ENCODE measurements around the gene LSS. TPM values are rescaled to one million over a fixed set of nuclear protein-coding genes. Genes with fewer than 3 reads are reported as not detected.

Gene LSS
- total and polyA plus RNA-seq, 2 of the 4 experiments (the other 2 are of a cell fraction), result 43.4 to 58.1 TPM

- Histone ChIP-seq H3K27me3 (ENCODE audit: control insufficient read depth, insufficient read depth, low read length) (no peaks in the 10 kb centered on the region), H2BK5ac (ENCODE audit: low read depth, low read length, poor library complexity, severe bottlenecking) (no peak overlapping the region), H2AK9ac (replicated peaks; ENCODE audit: low read depth, low read length, poor library complexity) (no peak overlapping the region), H3K14ac (replicated peaks; ENCODE audit: low read depth, low read length) (no peak overlapping the region), H3K56ac (ENCODE audit: extremely low read depth, insufficient read depth, low read length) (no peak overlapping the region), H3K36me3 (ENCODE audit: control insufficient read depth, insufficient read depth, low read length) (no peaks in the 10 kb centered on the region), H3K4ac (ENCODE audit: low read depth, low read length) (no peak overlapping the region), H3K9me3 (ENCODE audit: control insufficient read depth, insufficient read depth, low read length) (no peaks in the 10 kb centered on the region), H3K79me1 (ENCODE audit: low read depth in 1 of 2, low read length in 2 of 2) (no peaks in the 10 kb centered on the region), H4K20me1 (ENCODE audit: insufficient read depth, low read length) (no peaks in the 10 kb centered on the region), H3K27ac (ENCODE audit: insufficient read depth, low read length) (no peak overlapping the region), H3K9ac (ENCODE audit: low read depth, low read length) (no peak overlapping the region), H3K9me1 (ENCODE audit: insufficient read depth, low read length) (no peaks in the 10 kb centered on the region), H3K4me3 (ENCODE audit: insufficient read depth, low read depth, low read length) (no peak overlapping the region), H3K18ac (ENCODE audit: low read depth, low read length) (no peak overlapping the region), H2BK120ac (ENCODE audit: low read depth, low read length) (no peak overlapping the region), H2BK20ac (ENCODE audit: low read depth, low read length) (no peak overlapping the region), H3K23ac (ENCODE audit: low read depth, low read length) (no peak overlapping the region), H4K91ac (ENCODE audit: insufficient read depth, low read depth, low read length) (no peak overlapping the region), H4K5ac (ENCODE audit: low read depth, low read length) (no peak overlapping the region), H3K4me2 (ENCODE audit: low read depth, low read length) (no peak overlapping the region), H4K8ac (ENCODE audit: low read depth in 2 of 2, low read length in 2 of 2) (no peak overlapping the region), H2BK15ac (ENCODE audit: low read depth, low read length) (no peak overlapping the region), H2AFZ (replicated peaks; ENCODE audit: low read length, poor library complexity) (no peak overlapping the region), H2AK5ac (ENCODE audit: low read depth, low read length) (no peak overlapping the region), H3K4me1 (ENCODE audit: control insufficient read depth, insufficient read depth, low read length) (peaks cover 2% of the 10 kb centered on the region)
- DNase-seq (no peak), ATAC-seq (ENCODE audit: low read depth) (no peak)
- BruUV-seq (replicated peaks), result no TSS peak
- CTCF ChIA-PET, result no interaction called here
- 82% methylated on average over 13 of the region's 19 CpGs; no CpG with 5 or more reads in 1 of the 2 experiments for WGBS, 2 experiments (ENCODE audit: extremely low coverage in 2 of 2, insufficient read length in 1 of 2)
- TF ChIP-seq POLR2A (IDR thresholded peaks at IDR 0.05; ENCODE audit: low read depth, low read length) (no peak), RFX5 (IDR thresholded peaks at IDR 0.05; ENCODE audit: low read depth, low read length) (no peak), CHD1 (IDR thresholded peaks at IDR 0.05; ENCODE audit: low read depth, low read length) (no peak), MAZ (IDR thresholded peaks at IDR 0.05; ENCODE audit: borderline replicate concordance, low read depth, low read length) (no peak), CEBPB (IDR thresholded peaks at IDR 0.05; ENCODE audit: low read depth, low read length) (no peak), MAFK (IDR thresholded peaks at IDR 0.05; ENCODE audit: low read depth, low read length) (no peak)
- TF ChIP-seq, protein P1, sequence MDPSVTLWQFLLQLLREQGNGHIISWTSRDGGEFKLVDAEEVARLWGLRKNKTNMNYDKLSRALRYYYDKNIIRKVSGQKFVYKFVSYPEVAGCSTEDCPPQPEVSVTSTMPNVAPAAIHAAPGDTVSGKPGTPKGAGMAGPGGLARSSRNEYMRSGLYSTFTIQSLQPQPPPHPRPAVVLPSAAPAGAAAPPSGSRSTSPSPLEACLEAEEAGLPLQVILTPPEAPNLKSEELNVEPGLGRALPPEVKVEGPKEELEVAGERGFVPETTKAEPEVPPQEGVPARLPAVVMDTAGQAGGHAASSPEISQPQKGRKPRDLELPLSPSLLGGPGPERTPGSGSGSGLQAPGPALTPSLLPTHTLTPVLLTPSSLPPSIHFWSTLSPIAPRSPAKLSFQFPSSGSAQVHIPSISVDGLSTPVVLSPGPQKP (IDR thresholded peaks at IDR 0.05; ENCODE audit: borderline replicate concordance, low read depth, low read length), result no peak
- TF ChIP-seq, protein P2, sequence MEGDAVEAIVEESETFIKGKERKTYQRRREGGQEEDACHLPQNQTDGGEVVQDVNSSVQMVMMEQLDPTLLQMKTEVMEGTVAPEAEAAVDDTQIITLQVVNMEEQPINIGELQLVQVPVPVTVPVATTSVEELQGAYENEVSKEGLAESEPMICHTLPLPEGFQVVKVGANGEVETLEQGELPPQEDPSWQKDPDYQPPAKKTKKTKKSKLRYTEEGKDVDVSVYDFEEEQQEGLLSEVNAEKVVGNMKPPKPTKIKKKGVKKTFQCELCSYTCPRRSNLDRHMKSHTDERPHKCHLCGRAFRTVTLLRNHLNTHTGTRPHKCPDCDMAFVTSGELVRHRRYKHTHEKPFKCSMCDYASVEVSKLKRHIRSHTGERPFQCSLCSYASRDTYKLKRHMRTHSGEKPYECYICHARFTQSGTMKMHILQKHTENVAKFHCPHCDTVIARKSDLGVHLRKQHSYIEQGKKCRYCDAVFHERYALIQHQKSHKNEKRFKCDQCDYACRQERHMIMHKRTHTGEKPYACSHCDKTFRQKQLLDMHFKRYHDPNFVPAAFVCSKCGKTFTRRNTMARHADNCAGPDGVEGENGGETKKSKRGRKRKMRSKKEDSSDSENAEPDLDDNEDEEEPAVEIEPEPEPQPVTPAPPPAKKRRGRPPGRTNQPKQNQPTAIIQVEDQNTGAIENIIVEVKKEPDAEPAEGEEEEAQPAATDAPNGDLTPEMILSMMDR (conservative IDR thresholded peaks at IDR 0.05; ENCODE audit: low read depth, low read length), result no peak
- TF ChIP-seq, protein P3, sequence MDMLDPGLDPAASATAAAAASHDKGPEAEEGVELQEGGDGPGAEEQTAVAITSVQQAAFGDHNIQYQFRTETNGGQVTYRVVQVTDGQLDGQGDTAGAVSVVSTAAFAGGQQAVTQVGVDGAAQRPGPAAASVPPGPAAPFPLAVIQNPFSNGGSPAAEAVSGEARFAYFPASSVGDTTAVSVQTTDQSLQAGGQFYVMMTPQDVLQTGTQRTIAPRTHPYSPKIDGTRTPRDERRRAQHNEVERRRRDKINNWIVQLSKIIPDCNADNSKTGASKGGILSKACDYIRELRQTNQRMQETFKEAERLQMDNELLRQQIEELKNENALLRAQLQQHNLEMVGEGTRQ (IDR thresholded peaks at IDR 0.05; ENCODE audit: low read depth, low read length), result no peak
- intact Hi-C loops (cut with micrococcal nuclease), result no loop called here
- dilution Hi-C loops (cut with HindIII; ENCODE audit: low sequenced_read_pairs, unreplicated experiment), result no loop called here
- in situ Hi-C loops (cut with MboI; ENCODE audit: low sequenced_read_pairs), result no loop called here
- POLR2A ChIA-PET (ENCODE audit: unreplicated experiment), result no interaction called here
These were observed 78.5 kb downstream of the LSS start for GRCh38 chr21:46150073-46150472.
